Measurements from ENCODE around the gene ALX1.

- TF ChIP-seq, protein P1, sequence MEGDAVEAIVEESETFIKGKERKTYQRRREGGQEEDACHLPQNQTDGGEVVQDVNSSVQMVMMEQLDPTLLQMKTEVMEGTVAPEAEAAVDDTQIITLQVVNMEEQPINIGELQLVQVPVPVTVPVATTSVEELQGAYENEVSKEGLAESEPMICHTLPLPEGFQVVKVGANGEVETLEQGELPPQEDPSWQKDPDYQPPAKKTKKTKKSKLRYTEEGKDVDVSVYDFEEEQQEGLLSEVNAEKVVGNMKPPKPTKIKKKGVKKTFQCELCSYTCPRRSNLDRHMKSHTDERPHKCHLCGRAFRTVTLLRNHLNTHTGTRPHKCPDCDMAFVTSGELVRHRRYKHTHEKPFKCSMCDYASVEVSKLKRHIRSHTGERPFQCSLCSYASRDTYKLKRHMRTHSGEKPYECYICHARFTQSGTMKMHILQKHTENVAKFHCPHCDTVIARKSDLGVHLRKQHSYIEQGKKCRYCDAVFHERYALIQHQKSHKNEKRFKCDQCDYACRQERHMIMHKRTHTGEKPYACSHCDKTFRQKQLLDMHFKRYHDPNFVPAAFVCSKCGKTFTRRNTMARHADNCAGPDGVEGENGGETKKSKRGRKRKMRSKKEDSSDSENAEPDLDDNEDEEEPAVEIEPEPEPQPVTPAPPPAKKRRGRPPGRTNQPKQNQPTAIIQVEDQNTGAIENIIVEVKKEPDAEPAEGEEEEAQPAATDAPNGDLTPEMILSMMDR (IDR thresholded peaks at IDR 0.05): peak in 1 of 2 donors; percentile 13
- no peak for TF ChIP-seq POLR2A (IDR thresholded peaks at IDR 0.05)
- no peak for TF ChIP-seq EP300 (IDR thresholded peaks at IDR 0.05)
- TF ChIP-seq POLR2AphosphoS5 (IDR thresholded peaks at IDR 0.05): no peak
Measured at GRCh38 chr12:85310456-85311076, 30.5 kb downstream of the ALX1 start.
